ENCODE data around the gene HCN3. TPM values are rescaled to one million over a fixed set of nuclear protein-coding genes. Genes with fewer than 3 reads are reported as not detected.
A peak's percentile ranks its signal among the peaks of the same experiment; 100 is the strongest.
"Not testable (repeated sequence)": the region's sequence is repeated elsewhere in the genome, so short reads cannot be mapped to it uniquely, and the experiment has no call there.

Gene HCN3
- total RNA-seq, 1 donor from 2014 or later = 1.6 TPM

DNA sequence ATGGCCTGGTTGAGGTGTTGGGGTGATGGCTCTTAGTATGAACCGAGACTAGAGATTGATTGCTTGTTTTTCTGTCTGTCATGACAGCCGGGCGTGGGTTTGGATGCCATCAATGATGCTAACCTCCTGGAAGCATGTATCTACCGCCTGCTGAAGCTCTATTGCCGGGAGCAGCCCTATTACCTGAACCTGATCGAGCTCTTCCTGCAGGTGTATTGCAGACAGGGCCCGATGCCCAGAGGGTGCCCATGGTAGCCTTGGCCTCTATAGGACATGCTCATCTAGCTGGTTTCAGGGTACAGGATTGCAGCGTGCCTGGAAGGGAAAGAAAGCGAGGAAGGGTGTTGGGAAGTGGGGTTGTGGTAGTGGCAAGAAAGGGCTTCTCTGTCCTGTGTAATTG, 40.8 kb downstream of the HCN3 start:
- no peak for DNase-seq

DNA sequence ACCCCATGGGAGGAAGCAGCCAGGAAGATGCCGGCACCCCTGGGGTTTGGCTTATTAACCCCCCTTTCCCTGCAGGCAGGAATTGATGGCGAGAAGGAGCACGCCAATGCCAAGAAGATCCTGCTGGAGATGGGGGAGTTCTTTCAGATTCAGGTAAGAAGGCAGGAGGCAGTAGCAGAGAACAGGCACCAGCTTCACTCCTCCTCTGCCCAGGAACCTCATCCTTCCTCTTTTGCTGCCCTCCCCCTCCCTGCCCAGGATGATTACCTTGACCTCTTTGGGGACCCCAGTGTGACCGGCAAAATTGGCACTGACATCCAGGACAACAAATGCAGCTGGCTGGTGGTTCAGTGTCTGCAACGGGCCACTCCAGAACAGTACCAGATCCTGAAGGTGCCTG, 42.3 kb downstream of the HCN3 start:
- no peak for DNase-seq

DNA sequence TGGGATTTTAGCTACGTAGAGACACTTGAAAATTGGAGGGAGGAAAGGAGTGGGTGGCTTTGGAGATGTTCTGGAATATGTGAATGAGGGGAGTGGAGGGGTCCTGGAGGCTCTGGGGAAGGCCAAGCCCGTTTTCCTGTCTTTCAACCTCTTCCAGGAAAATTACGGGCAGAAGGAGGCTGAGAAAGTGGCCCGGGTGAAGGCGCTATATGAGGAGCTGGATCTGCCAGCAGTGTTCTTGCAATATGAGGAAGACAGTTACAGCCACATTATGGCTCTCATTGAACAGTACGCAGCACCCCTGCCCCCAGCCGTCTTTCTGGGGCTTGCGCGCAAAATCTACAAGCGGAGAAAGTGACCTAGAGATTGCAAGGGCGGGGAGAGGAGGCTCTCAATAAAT, 43.0 kb downstream of the HCN3 start:
- DNase-seq = no peak

DNA sequence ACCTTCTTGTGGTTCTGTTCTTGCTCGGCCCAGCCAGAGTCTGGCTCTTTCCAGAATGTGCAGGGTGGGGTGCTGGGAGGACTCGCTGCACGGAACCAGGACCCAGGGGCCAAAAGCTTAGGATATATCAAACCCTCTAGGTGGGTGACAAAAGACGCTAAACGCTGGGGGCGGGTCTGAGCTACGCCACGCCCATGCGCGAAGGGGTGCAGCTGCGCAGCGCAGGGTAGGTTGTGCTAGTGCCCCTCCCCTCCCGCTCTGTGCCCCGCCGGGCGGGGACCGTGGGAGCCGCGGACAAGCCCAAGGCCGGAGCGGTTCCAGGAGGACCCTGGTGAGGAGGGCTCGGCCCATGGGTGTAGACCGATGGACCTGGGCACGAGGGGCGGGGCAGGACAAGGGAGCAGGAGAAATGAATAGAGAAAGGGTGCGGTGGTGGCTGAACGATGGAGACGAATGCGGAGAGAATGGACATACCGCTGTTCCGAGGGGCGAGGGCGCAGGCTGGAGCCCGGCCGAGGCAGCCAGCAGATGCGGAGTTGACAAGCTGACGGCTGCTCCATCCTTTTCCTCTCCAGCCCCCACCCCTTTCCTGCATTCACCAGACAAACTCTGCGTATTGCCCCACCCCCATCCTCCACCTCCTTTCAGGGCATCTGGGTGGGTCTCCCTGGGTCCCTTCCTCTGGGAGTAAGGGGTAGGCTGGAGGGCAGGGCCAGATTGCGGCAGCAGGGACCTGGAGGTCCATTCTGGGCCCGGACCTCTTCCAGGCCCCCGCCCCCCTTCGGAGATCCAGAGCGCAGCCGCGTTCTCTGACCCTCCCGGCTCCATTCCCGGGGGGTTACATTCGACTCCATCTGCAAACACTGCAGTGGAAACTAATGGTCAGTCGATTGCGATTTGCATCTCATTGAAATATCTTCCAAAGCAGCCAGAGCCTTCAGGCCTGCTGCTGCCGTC, 43.7 kb downstream of the HCN3 start, which contains the start of gene RUSC1:
TSS of gene RUSC1 (plus strand) at position 234 of the 957 bp plus-strand sequence. CDS start 880 bp downstream, outside the sequence.
- DNase-seq = peak; percentile 87

DNA sequence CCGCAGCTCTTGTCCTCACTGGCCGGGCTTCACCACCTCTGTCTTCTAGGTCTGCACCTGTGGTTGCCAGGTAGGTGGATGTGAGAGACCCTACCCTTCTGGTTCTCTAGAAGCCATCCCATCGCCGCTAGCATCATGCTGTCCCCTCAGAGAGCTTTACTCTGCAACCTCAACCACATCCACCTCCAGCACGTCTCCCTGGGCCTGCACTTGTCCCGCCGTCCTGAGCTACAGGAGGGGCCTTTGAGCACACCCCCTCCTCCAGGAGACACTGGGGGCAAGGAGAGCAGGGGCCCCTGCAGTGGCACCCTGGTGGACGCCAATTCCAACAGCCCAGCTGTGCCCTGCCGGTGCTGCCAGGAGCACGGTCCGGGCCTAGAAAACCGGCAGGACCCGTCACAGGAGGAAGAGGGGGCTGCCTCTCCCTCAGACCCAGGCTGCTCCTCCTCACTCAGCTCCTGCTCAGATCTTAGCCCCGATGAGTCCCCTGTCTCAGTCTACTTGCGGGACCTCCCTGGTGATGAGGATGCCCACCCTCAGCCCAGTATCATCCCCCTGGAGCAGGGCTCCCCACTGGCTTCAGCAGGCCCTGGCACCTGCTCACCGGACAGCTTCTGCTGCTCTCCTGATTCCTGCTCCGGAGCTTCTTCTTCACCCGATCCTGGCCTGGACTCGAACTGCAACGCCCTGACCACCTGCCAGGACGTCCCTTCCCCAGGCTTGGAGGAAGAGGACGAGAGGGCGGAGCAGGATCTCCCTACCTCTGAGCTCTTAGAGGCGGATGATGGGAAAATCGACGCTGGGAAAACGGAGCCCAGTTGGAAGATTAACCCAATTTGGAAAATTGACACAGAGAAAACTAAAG, 44.6 kb downstream of the HCN3 start:
- DNase-seq = peak; percentile 30

DNA sequence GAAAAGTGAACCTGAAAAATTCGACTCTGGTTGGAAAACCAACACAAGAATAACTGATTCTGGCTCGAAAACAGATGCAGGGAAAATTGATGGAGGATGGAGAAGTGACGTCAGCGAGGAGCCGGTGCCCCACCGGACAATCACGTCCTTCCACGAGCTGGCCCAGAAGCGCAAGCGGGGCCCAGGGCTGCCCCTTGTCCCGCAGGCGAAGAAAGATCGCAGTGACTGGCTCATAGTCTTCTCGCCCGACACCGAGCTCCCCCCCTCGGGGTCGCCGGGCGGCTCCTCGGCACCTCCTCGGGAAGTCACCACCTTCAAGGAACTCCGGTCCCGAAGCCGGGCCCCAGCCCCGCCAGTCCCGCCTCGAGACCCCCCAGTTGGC, 45.3 kb downstream of the HCN3 start:
- peak; percentile 53 for DNase-seq

DNA sequence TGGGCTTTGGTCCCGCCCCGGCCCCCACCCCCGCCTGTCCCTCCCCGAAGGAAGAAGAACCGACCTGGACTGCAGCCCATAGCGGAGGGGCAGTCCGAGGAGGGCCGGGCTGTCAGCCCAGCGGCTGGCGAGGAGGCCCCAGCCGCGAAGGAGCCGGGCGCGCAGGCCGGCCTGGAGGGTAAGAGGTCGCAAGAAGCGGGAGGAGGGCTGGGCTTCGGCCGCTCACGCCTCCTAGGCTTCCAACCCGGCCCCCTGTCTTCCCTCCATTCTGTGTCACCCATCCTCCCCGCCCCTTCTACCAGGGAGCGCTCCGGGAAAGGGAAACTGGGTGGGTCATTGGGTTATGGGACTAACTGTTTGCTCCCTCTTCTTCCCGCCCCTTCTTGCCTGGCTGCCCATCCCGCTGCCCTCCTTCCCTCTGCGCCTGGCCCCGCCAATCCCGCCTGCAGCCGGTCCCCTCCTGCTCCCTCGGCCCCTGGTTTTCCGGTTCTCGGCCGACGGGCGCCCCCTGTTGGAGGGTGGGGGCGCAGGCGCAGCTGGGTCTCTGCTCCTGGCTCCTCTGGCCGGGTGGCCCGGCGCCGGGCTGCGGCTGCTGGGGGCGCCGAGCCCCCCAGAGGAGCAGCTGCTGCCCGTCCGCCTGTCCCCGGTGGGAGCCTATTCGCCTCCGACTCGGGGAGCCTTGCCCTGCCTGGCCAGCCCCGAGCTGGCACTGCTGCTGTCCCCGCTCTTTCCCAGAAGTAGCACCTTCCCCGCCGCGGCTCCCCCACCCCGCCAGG, 45.9 kb downstream of the HCN3 start:
- peak; percentile 96 for DNase-seq

DNA sequence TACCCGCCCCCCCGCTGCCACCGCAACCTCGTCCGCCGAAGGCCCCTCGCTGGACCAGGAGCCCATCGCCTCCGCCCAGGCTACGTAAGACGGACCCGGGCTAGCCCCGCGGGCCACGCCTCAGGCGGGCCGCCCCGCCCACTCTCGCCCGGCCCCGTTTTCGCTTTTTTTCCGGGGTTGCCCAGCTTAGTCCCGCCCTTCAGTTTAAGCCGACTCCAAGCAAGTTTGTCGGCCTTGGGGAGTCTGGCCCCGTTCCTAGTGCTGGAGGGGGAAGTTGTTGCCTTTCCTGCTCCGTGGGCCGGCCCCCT, 46.4 kb downstream of the HCN3 start:
- peak; percentile 94 for DNase-seq

DNA sequence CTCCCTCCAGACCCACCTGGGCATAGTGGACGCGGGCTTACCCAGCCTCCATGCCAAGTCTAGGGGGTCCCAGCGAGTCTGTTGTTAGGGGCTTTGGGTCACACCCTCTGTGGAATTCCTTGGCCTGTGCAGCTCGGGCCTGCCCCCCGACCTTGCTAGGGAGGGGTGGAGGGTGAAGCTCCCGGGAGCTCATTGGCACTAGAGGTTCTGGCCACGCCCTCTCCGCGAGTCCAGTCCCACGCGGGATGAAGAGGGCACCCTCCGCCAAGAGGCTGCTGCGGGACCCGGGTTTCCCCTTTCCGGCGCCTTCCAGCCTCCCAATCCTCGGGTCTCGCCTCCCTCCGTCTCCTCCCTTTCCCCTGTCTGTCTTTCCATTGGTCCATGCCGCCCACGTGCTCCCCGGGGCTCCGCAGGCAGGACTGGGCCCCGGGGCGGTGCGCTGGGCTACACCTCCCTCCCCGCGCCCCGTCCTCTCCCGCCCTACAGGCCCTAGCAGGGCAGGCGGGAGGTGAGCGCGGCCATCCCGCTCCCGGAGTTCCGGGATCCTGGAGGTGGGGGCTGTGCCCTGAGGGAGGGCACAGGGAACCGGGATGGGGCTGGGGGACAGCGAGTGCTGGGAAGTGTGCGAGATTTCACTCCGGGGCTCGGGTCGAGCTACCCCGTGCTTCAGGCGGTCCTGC, 46.9 kb downstream of the HCN3 start:
- peak; percentile 98 for DNase-seq

DNA sequence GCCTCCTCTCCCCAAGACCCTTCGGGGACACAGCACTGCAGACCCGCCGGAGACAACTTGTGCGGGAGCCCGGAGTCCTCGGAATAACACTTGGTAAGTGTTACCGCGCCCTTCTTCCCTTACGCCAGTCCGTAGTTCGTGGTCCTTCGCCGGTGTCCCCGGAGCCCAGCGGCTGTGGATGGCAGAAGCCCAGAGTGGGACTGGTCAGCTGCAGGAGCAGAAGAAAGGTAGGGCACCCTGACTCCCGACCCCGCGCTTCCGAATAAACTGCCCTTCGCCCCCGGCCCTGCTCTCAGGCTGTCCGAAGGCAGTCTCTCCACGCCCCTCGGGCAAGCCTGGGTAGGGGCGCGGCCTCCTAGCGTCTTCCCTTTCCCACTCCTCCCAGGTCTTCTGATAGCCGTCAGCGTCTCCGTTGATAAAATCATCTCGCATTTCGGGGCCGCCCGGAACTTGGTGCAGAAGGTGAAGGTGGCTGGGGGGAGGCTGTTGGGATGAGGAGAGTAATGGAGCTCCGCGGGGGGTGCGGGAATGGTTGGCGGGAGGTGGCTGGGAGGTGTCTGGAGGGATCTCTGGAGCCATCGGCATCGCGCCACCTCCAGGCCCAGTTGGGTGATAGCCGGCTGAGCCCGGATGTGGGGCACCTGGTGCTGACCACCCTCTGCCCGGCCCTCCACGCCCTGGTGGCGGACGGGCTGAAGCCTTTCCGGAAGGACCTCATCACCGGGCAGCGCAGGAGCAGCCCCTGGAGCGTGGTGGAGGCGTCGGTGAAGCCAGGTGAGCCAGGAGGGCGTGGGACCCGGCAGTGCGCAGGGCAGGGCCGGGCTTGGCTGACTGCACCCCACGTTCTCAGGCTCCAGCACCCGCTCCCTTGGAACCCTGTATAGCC, 47.7 kb downstream of the HCN3 start:
- DNase-seq = peak; percentile 50

DNA sequence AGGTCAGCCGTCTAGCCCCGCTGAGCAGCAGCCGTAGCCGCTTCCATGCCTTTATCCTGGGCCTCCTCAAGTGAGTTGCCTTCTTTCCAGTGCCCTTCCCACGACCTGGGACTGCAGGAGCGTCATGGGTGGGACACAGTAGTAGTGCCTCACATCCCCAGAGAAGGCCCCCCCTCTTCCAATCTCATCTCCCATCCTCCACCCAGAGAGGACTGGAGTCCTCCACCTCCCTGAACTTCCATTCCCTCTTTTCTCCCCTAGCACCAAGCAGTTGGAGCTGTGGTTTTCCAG, 48.3 kb downstream of the HCN3 start:
- DNase-seq = no peak

DNA sequence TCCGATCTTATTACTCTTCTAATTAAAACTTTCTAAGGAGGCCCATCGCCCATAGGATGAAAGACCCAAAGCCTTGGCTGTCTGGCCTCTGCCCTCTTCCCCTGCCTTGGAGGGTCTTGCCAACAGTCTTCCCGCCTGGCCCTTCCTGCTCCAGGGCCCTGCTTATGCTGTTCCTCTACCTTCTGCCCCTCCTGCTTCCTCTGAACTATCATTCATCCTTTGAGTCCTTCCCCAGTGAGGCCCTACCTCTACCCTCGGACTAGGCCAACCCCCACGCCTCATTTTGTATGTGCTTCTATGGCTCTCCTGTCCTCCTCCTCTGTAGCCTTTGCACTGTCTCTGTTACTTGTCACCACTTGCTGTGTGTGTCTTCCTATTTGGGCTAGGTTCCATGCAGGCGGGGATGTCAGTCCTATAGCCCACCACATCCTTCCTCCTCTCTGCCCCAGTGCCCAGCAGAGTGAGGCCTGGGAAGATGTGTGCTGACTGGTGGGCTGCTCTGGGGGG, 48.8 kb downstream of the HCN3 start:
- DNase-seq = no peak

DNA sequence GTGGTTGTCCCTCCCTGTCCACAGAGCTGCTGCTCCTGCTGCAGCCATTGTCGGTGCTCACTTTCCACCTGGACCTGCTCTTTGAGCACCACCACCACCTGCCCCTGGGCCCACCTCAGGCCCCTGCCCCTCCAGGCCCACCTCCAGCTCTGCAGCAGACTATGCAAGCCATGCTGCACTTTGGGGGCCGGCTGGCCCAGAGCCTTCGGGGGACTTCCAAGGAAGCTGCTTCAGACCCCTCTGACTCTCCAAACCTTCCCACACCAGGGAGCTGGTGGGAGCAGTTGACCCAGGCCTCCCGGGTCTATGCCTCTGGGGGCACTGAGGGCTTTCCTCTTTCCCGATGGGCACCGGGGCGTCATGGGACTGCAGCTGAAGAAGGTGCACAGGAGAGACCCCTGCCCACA, 49.4 kb downstream of the HCN3 start:
- no peak for DNase-seq

DNA sequence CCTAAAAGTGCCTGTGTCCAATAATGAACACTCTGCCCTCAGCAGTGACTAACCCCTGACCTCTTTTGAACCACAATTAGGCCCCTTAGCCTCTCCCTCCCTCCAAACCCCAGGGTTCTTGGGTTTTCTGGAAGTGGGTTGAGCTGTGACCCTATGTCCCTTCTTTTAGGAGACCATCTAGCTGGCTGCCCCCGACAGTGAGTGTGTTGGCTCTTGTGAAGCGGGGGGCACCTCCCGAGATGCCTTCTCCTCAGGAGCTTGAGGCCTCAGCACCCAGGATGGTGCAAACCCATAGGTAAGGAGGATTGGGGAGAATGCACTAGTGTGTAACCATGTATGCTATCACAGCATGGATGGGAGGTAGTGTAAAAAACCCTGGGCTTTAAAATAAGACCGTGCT, 50.7 kb downstream of the HCN3 start:
- DNase-seq = no peak

DNA sequence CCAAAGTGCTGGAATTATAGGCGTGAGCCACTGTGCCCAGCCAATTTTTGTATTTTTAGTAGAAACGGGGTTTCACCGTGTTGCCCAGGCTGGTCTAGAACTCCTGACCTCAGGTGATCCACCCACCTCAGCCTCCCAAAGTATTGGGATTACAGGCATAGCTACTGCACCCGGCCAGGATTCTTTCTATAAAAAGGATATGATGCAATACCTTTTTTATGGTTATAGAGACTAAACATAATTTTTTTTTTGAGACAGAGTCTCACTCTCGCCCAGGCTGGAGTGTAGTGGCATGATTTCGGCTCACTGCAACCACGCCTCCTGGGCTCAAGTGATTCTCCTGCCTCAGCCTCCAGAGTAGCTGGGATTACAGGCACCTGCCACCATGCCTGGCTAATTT, 51.6 kb downstream of the HCN3 start:
- DNase-seq = not testable (repeated sequence)

DNA sequence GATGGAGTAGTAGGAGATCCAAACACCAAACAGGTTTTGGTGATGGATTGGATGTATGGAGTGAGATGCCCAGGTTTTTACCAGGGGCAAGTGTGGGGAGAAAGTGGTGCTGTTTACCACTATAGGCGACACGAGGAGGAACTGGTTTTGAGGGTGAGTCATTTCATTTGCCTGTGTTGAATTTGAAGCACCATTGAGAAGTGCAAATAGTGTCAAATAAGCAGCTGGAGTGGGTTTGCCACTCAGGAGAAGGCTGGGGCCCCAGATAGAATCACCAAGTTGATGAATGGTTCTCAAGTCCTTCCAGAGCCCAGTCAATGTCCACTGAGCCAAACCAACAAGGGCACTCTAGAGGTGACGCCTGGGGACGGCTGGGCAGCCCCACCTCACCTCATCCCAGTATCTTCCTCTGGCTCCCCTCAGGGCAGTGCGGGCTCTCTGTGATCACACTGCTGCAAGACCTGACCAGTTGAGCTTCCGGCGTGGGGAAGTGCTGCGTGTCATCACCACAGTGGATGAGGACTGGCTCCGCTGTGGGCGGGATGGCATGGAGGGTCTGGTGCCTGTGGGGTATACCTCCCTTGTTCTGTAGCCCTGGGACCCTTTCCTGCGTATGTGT, 52.8 kb downstream of the HCN3 start:
- DNase-seq = no peak

DNA sequence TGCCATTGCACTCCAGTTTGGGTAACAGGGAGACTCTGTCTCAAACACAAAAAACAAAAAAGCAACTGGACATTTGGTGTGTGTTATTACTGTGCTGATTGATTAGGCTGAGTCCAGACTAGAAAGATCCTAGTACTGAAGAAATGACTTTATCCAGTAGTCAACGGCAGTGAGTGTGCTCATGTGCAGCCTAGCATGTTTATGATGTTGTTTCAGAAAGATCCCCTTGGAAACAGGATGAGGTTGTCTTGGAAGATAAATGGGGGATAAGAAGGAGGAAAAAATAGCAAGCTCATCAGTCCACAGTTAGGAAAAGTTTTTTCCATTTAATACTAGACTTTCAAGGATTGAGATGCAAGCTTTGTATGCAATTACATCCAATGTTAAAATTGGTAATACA, 57.7 kb downstream of the HCN3 start:
- DNase-seq = no peak
